ENCODE measurements around the gene HBB. TPM values are rescaled to one million over a fixed set of nuclear protein-coding genes. Genes with fewer than 3 reads are reported as not detected.

Gene HBB
- total RNA-seq (2022): not detected in 2 replicates
- Bru-seq, nascent RNA: not detected
- BruChase-seq, experiment 1, labeled RNA remaining after a 6-hour chase: not detected
- BruChase-seq, experiment 2, labeled RNA remaining after a 2-hour chase: not detected
- long read RNA-seq: 0 reads

- Mint-ChIP-seq H3K9me3 (ENCODE audit: unreplicated experiment) (no peaks in the 10 kb centered on the region), H3K27ac (ENCODE audit: low read depth, unreplicated experiment) (no peak within 1 kb of the TSS), H3K4me1 (ENCODE audit: insufficient read depth, unreplicated experiment) (peaks cover 6% of the 10 kb centered on the region), H3K27me3 (ENCODE audit: insufficient read depth, unreplicated experiment) (peaks cover 10% of the 10 kb centered on the region), H3K36me3 (ENCODE audit: insufficient read depth, unreplicated experiment) (no peaks in the 10 kb centered on the region), H3K4me3 (ENCODE audit: unreplicated experiment) (no peak within 1 kb of the TSS)
- no TSS peak for BruUV-seq (replicated peaks)
- intact Hi-C loops (cut with micrococcal nuclease): no loop called here
- DNase-seq (ENCODE audit: unreplicated experiment): no peak
- POLR2A ChIA-PET: no interaction called here
- no peak for TF ChIP-seq CTCF (IDR thresholded peaks at IDR 0.05; ENCODE audit: unreplicated experiment)
- CTCF ChIA-PET: no interaction called here
Measured at GRCh38 chr11:5226732-5227310, at the start of gene HBB. TSS of gene HBB (minus strand) at chr11:5227071. CDS start at chr11:5227021, 50 bp downstream.

GRCh38 chr11:5275369-5276110 lies 48.7 kb upstream of the HBB start:
- ChIA-PET CTCF (interaction anchor here (0.5 to 1.1 kb wide), 4 partner anchors 15 to 532 kb away, joined by 3 read pairs; no protein-coding TSS in a partner anchor), POLR2A (interaction anchor here (0.6 kb wide), 1 partner anchor 10 kb away, joined by 3 read pairs; no protein-coding TSS in a partner anchor)
- H3K4me3 Mint-ChIP-seq (ENCODE audit: unreplicated experiment): no peak overlapping the region
- no peaks in the 10 kb centered on the region for H3K9me3 Mint-ChIP-seq (ENCODE audit: unreplicated experiment)
- no peaks in the 10 kb centered on the region for H3K27me3 Mint-ChIP-seq (ENCODE audit: insufficient read depth, unreplicated experiment)
- BruUV-seq (replicated peaks): no TSS peak
- H3K27ac Mint-ChIP-seq (ENCODE audit: low read depth, unreplicated experiment): no peak overlapping the region
- TF ChIP-seq CTCF (IDR thresholded peaks at IDR 0.05; ENCODE audit: unreplicated experiment): no peak
- H3K36me3 Mint-ChIP-seq (ENCODE audit: insufficient read depth, unreplicated experiment): no peaks in the 10 kb centered on the region
- DNase-seq (ENCODE audit: unreplicated experiment): no peak
- intact Hi-C loops (cut with micrococcal nuclease): no loop called here
- H3K4me1 Mint-ChIP-seq (ENCODE audit: insufficient read depth, unreplicated experiment): peaks cover 8% of the 10 kb centered on the region

GRCh38 chr11:5274395-5274794 lies 47.5 kb upstream of the HBB start:
- Mint-ChIP-seq H3K4me1 (ENCODE audit: insufficient read depth, unreplicated experiment) (no peaks in the 10 kb centered on the region), H3K36me3 (ENCODE audit: insufficient read depth, unreplicated experiment) (no peaks in the 10 kb centered on the region), H3K27ac (ENCODE audit: low read depth, unreplicated experiment) (no peak overlapping the region), H3K9me3 (ENCODE audit: unreplicated experiment) (no peaks in the 10 kb centered on the region), H3K27me3 (ENCODE audit: insufficient read depth, unreplicated experiment) (no peaks in the 10 kb centered on the region), H3K4me3 (ENCODE audit: unreplicated experiment) (no peak overlapping the region)
- POLR2A ChIA-PET: no interaction called here
- no peak for DNase-seq (ENCODE audit: unreplicated experiment)
- CTCF ChIA-PET: no interaction called here
- no TSS peak for BruUV-seq (replicated peaks)
- intact Hi-C loops (cut with micrococcal nuclease): no loop called here
- no peak for TF ChIP-seq CTCF (IDR thresholded peaks at IDR 0.05; ENCODE audit: unreplicated experiment)

- no peak for TF ChIP-seq CTCF (IDR thresholded peaks at IDR 0.05; ENCODE audit: unreplicated experiment)
- no peaks in the 10 kb centered on the region for H3K9me3 Mint-ChIP-seq (ENCODE audit: unreplicated experiment)
- no TSS peak for BruUV-seq (replicated peaks)
- H3K27ac Mint-ChIP-seq (ENCODE audit: low read depth, unreplicated experiment): no peak overlapping the region
- intact Hi-C loops (cut with micrococcal nuclease): no loop called here
- no peaks in the 10 kb centered on the region for H3K36me3 Mint-ChIP-seq (ENCODE audit: insufficient read depth, unreplicated experiment)
- H3K4me3 Mint-ChIP-seq (ENCODE audit: unreplicated experiment): no peak overlapping the region
- H3K27me3 Mint-ChIP-seq (ENCODE audit: insufficient read depth, unreplicated experiment): peaks cover 14% of the 10 kb centered on the region
- no peaks in the 10 kb centered on the region for H3K4me1 Mint-ChIP-seq (ENCODE audit: insufficient read depth, unreplicated experiment)
- no peak for DNase-seq (ENCODE audit: unreplicated experiment)
- CTCF ChIA-PET: no interaction called here
- POLR2A ChIA-PET: no interaction called here
Measured at GRCh38 chr11:5272395-5273017, 45.6 kb upstream of the HBB start.
